Umbilical cord (tissue), 2 donors: ENCODE measurements around the gene RAX. TPM values are rescaled to one million over a fixed set of nuclear protein-coding genes. Genes with fewer than 3 reads are reported as not detected.

Experiments
- DNase-seq: peaks from one replicate; pipeline ENCODE4 v3.0.0-alpha.2; 2015; ENCODE audit warnings: low spot score
- total RNA-seq: library from RNA; depleted of rRNA; stranded (reverse); fragments of >200 nt; gene quantifications from one replicate; pipeline ENCODE4 v1.2.3, GENCODE V29; 2014; ENCODE audit warnings: low replicate concordance; ENCODE audit not compliant: insufficient read depth

RAX gene
- total RNA-seq = 3.4 TPM

DNA sequence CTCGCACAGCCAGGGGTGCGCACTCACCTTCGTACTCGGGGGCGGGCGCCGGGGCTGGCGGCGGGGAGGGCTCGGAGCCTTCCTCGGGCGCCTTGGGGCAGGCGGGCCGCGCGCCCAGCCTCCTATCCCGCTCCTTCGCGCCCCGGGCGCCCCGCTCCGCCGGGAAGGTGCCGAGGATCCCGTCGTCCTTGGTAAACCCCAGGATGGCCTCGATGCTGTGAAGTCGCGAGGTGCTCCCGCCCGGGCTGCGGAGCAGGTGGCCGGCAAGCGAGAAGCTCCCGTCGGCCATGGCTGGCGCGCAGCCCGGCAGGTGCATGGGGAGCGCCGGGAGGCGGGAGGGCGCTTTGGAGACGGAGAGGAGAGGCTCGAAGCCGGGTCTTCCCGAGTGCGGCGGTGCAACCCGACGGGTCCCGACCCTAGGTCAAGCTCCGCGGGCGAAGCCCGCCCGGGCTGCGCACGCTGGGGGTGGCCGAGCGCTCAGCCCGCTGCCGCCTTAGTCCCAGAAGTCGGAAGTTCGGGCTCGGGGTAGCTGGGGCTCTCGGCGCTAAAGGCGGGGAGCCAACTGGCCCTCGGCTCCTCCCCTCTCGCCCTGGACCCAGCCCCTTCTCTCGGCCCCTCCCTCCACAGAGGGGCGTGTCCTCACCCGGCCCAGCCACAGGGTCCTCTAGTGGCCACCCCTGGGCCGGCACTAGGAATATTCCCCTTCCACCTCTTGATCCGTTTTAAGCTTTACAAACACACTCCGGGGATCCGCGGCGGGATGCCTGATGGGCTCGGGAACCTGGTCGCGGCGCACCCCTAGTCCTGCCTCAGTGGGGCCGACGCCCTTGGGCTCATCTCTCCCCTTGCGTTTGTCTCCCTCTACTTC is at the start of gene RAX:
Gene RAX (minus strand): TSS at position 564 of the 868 bp plus-strand sequence. CDS start 248 bp downstream, at position 316.
- DNase-seq = no peak

DNA sequence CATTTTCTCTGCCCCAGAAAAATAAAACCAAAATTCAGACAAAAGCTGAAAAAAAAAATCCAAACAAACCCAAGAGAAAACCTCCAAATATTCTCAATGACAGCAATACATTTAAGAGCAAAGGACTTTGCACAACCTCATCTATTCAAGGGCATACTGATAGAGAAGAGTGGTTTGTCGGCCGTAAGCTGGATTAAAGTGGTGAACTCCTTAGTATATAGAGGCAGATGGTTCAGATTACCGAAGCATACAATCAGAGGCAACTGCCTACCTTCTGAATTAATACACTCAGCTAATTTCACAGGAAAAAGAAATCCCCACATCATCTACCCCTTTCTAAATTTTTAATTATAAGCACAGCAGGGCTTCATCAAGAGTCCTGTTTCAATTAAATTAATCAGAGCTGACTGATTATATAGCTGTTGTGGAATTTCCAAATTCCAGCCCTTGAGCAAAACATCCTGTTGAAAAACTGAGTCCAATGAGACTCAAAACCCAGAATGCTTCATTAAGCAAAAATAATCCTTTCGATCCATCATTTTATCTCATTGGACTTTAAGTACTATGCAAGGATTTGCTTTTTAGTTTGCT is 45.3 kb upstream of the RAX start, which contains the start of gene CPLX4:
Gene CPLX4 (minus strand): TSS at position 190 of the 591 bp plus-strand sequence. CDS start 187 bp downstream, at position 3.
- DNase-seq = no peak

DNA sequence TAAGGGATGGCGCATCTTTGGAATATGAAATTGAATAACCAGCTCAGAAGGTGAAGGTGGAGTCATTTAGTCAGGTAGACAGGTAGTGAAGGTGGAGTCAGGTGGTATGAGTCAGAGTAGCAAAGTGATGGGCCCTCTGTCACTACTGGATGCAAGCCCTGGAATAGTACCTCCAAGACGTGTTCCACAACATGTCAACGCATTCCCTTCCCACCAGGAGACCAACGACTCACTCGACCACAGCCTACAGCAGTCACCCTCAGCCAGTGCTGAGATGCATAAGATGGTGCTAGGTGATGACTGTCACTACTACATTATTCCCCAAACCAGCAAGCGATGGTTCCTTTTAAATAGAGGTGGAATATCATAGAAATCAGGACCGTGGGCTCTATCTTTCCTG is 38.4 kb upstream of the RAX start:
- DNase-seq = no peak

DNA sequence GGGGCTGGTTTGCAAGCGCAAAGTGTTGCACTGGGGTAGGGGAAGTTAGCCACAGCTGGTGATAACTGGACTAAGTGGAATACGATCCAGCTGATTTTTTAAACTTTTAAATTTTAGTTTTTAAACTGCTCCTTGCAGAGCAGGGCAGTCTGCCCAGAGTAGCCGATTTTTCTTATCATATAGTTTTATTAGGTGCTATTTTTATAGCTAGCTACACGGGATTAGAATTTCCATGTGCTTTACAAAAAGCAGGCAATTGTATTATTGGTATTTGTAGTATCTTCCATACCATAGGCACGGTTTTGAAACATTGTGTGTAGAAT is 35.6 kb upstream of the RAX start:
- DNase-seq = no peak

GRCh38 chr18:59308248-59308937 is 35.1 kb upstream of the RAX start:
- peak; percentile 65 for DNase-seq

DNA sequence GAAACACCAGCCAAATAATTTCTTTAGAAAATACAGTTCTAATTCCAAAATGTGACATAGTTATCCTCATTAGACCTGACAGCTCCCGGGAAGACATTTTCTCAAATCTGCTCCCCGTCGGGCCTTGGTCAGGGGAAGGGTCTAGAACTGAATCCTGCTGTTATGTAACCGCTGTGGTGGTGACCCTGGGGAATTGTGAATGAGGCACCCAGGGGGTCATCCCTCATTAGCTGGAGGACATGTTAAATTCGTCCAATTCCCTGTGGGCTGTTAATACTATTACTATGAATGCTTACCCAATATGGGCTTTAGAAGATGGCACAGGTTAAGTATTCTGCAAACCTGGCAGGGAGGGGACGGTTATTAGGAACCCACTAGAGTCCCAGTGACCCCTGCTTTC is 33.4 kb upstream of the RAX start:
- no peak for DNase-seq

DNA sequence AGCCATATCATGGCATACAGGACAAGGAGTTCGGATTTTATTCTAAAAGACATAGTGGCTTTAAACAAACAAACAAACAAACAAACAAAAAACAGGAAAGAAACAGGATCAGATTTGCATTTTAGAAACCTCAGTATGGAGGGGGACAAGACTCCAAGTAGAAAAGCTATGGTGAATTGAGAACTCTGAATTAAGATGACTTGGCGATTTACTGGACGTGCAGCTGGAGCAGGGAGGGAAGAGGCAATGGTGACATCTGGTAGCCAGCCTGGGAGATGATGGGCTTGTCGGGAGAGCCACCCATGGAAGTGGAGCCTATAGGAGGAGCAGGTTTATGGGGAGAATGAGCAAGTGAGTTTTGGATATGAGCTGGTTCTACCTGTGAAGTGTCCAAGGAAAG is 32.0 kb upstream of the RAX start:
- no peak for DNase-seq

GRCh38 chr18:59303656-59304195 is 30.5 kb upstream of the RAX start:
- no peak for DNase-seq

GRCh38 chr18:59303006-59303405 is 29.8 kb upstream of the RAX start:
- DNase-seq = no peak

GRCh38 chr18:59301929-59302328 is 28.7 kb upstream of the RAX start:
- no peak for DNase-seq

- no peak for DNase-seq
Observed at GRCh38 chr18:59300676-59301285, 27.5 kb upstream of the RAX start.

- no peak for DNase-seq
Observed at GRCh38 chr18:59298871-59299270, 25.6 kb upstream of the RAX start.

DNA sequence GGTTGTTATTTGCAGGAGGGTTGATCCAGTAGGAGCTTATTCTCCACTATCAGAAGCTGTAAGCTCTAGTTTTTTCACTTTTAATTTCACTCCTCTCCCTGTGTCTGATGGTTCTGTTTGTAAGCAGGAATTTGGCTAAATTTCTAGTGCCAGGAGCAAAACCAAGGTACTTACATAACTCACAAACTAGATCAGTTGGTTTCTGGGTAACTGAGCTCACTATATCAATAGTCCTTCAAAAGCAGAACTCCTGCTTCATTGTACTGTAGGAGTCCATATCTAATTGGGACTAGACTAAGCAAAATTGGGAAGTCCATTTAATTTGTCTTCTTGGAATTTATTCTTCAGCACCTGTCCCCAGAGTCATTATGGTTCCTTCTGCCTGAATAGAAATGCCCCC is 20.1 kb upstream of the RAX start:
- DNase-seq = no peak

DNA sequence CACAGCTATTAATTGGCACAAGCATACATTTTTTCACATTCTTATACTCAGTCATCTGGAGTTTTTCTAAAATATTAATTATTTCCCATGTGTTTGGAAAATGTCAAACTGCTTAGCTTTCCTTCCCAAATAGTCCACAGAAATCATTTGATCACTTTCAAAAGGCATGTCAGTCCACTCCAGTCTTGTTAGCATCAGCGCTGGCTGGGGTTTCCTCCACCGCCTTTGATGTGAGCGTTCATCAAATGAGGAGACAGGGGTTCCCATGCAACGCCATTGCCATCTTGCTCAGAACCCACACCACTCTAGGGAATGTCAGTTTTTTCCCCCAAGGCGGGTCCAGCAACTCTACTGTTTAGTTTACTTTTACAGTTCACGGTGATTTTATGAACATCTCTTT is 13.1 kb upstream of the RAX start:
- DNase-seq = no peak

GRCh38 chr18:59282341-59282740 is 9.1 kb upstream of the RAX start:
- DNase-seq = no peak

DNA sequence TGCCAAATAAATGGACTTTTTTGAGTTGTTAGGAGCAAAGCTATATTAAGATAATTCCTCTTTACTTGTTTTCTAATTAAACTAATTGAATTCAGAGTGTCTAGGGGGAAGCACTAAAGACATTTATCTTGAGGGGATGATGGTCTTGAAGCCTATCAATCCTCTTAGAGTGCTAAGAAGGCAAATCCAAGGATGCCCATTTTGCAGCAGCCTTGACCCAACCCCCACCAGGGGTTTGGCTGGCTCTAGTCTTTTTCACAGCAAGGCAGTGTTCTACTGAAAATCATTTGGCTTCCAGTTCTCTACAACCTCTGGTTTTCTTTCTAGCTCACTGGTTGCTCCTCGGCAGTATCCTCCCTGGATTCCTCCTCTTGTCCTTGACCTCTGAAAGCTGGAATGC is 6.5 kb upstream of the RAX start:
- DNase-seq = no peak

GRCh38 chr18:59279193-59279592 is 5.9 kb upstream of the RAX start:
- no peak for DNase-seq

GRCh38 chr18:59278793-59279192 is 5.5 kb upstream of the RAX start:
- DNase-seq = no peak

DNA sequence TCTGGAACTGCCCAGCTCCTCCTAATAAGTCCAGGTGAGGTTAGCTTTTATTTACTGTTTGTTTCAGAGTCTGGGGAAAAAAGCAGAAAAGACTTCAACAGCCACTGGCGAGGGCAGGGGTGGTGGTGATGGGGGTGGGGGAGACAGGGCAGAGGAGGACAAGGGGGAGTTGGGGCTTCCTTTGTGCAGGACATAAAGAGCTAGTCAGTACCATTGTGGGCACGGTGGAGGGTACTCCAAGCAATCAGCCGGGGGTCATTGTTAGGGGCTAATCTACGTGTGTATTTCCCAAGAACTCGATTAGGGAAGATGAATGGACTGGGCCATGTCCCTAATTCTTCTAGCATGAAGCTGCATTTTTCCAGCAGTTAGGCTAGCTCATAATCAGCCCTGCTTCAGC is 2.8 kb upstream of the RAX start:
- no peak for DNase-seq

- DNase-seq = no peak
Observed at GRCh38 chr18:59275406-59275949, 2.2 kb upstream of the RAX start.

- DNase-seq = no peak
Observed at GRCh38 chr18:59274533-59274928, 1.3 kb upstream of the RAX start.
